ENCODE data around the gene PCDHA9.
"Not testable (repeated sequence)": the region's sequence is repeated elsewhere in the genome, so short reads cannot be mapped to it uniquely, and the experiment has no call there.

Gene PCDHA9

DNA sequence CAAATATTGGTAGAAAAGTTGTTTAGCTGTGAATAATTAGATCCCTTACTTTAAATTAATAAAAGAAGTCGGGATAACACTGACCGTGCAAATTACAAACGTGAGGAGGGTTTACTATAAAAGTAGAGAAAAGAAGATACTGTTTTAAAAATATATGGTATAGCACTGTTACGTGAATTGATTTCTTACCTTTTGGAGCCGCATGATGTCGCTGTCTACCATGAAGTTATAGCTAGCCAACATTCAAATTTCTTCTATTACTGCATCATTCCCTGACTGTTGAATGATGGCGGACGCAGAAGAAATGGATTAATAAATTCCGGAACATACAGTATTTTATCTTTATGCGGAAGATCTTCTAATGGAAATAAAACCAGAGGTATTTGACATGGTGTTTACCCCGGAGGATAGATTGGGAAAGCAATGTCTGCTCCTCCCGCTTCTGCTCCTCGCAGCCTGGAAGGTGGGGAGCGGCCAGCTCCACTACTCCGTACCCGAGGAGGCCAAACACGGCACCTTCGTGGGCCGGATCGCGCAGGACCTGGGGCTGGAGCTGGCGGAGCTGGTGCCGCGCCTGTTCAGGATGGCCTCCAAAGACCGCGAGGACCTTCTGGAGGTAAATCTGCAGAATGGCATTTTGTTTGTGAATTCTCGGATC lies 20.3 kb upstream of the PCDHA9 start, which contains the start of gene PCDHA6:
PCDHA6 (plus strand) TSS at position 257 of the 658 bp plus-strand sequence; CDS start at position 389, 132 bp downstream.
- no peak within 1 kb of the TSS for H3K4me3 ChIP-seq (ENCODE audit: low read length)
- H3K36me3 ChIP-seq (ENCODE audit: control insufficient read depth, low read length), result no peaks in the 10 kb centered on the region
- no peaks in the 10 kb centered on the region for H3K9me2 ChIP-seq (replicated peaks; ENCODE audit: control insufficient read depth, low read length)
- no peaks in the 10 kb centered on the region for H3K4me1 ChIP-seq (ENCODE audit: control insufficient read depth, low read length)
- no peaks in the 10 kb centered on the region for H3K9me3 ChIP-seq (ENCODE audit: control insufficient read depth, insufficient read depth, low read length)
- H3K4me2 ChIP-seq (ENCODE audit: low read length), result no peak within 1 kb of the TSS
- no peaks in the 10 kb centered on the region for H3F3A ChIP-seq (ENCODE audit: control insufficient read depth, insufficient read depth)
- H3K27ac ChIP-seq (ENCODE audit: low read depth, low read length), result no peak within 1 kb of the TSS
- TF ChIP-seq EZH2phosphoT487 (IDR thresholded peaks at IDR 0.05; ENCODE audit: borderline replicate concordance, low read length), result no peak
- TF ChIP-seq, protein P1, sequence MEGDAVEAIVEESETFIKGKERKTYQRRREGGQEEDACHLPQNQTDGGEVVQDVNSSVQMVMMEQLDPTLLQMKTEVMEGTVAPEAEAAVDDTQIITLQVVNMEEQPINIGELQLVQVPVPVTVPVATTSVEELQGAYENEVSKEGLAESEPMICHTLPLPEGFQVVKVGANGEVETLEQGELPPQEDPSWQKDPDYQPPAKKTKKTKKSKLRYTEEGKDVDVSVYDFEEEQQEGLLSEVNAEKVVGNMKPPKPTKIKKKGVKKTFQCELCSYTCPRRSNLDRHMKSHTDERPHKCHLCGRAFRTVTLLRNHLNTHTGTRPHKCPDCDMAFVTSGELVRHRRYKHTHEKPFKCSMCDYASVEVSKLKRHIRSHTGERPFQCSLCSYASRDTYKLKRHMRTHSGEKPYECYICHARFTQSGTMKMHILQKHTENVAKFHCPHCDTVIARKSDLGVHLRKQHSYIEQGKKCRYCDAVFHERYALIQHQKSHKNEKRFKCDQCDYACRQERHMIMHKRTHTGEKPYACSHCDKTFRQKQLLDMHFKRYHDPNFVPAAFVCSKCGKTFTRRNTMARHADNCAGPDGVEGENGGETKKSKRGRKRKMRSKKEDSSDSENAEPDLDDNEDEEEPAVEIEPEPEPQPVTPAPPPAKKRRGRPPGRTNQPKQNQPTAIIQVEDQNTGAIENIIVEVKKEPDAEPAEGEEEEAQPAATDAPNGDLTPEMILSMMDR (IDR thresholded peaks at IDR 0.05; ENCODE audit: low read depth, low read length, poor library complexity, severe bottlenecking), result no peak
- H3K27me3 ChIP-seq (ENCODE audit: control insufficient read depth, low read length), result no peaks in the 10 kb centered on the region
- no peaks in the 10 kb centered on the region for H3K79me2 ChIP-seq (ENCODE audit: control insufficient read depth, low read length)
- H4K20me1 ChIP-seq (ENCODE audit: control insufficient read depth, insufficient read depth, low read depth, low read length), result no peaks in the 10 kb centered on the region

GRCh38 chr5:140828362-140828737 lies 19.8 kb upstream of the PCDHA9 start:
- H3K27me3 ChIP-seq (ENCODE audit: control insufficient read depth, low read length), result no peaks in the 10 kb centered on the region
- TF ChIP-seq EZH2phosphoT487 (IDR thresholded peaks at IDR 0.05; ENCODE audit: borderline replicate concordance, low read length), result no peak
- TF ChIP-seq, protein P1 (IDR thresholded peaks at IDR 0.05; ENCODE audit: low read depth, low read length, poor library complexity, severe bottlenecking), result no peak
- H3K4me2 ChIP-seq (ENCODE audit: low read length), result no peak overlapping the region
- H3F3A ChIP-seq (ENCODE audit: control insufficient read depth, insufficient read depth), result no peaks in the 10 kb centered on the region
- no peaks in the 10 kb centered on the region for H3K4me1 ChIP-seq (ENCODE audit: control insufficient read depth, low read length)
- no peaks in the 10 kb centered on the region for H3K79me2 ChIP-seq (ENCODE audit: control insufficient read depth, low read length)
- H3K9me2 ChIP-seq (replicated peaks; ENCODE audit: control insufficient read depth, low read length), result no peaks in the 10 kb centered on the region
- no peak overlapping the region for H3K4me3 ChIP-seq (ENCODE audit: low read length)
- H3K27ac ChIP-seq (ENCODE audit: low read depth, low read length), result no peak overlapping the region
- H3K9me3 ChIP-seq (ENCODE audit: control insufficient read depth, insufficient read depth, low read length), result no peaks in the 10 kb centered on the region
- no peaks in the 10 kb centered on the region for H3K36me3 ChIP-seq (ENCODE audit: control insufficient read depth, low read length)
- H4K20me1 ChIP-seq (ENCODE audit: control insufficient read depth, insufficient read depth, low read depth, low read length), result no peaks in the 10 kb centered on the region

- not testable (repeated sequence) for H3K4me2 ChIP-seq (ENCODE audit: low read length); H3K79me2 ChIP-seq (ENCODE audit: control insufficient read depth, low read length); H3K4me3 ChIP-seq (ENCODE audit: low read length); H3K27me3 ChIP-seq (ENCODE audit: control insufficient read depth, low read length); H3K9me2 ChIP-seq (replicated peaks; ENCODE audit: control insufficient read depth, low read length); H4K20me1 ChIP-seq (ENCODE audit: control insufficient read depth, insufficient read depth, low read depth, low read length); H3K27ac ChIP-seq (ENCODE audit: low read depth, low read length); H3K36me3 ChIP-seq (ENCODE audit: control insufficient read depth, low read length); H3F3A ChIP-seq (ENCODE audit: control insufficient read depth, insufficient read depth); H3K4me1 ChIP-seq (ENCODE audit: control insufficient read depth, low read length); H3K9me3 ChIP-seq (ENCODE audit: control insufficient read depth, insufficient read depth, low read length)
Measured at GRCh38 chr5:140829511-140830501, 18.4 kb upstream of the PCDHA9 start.

GRCh38 chr5:140833993-140834392 lies 14.2 kb upstream of the PCDHA9 start, which contains the start of gene PCDHA7:
Gene PCDHA7 (plus strand): TSS chr5:140834269. CDS start chr5:140834384, 115 bp downstream.
- no peaks in the 10 kb centered on the region for H3K79me2 ChIP-seq (ENCODE audit: control insufficient read depth, low read length)
- no peak within 1 kb of the TSS for H3K27ac ChIP-seq (ENCODE audit: low read depth, low read length)
- H3K36me3 ChIP-seq (ENCODE audit: control insufficient read depth, low read length), result no peaks in the 10 kb centered on the region
- no peak within 1 kb of the TSS for H3K4me3 ChIP-seq (ENCODE audit: low read length)
- no peaks in the 10 kb centered on the region for H3F3A ChIP-seq (ENCODE audit: control insufficient read depth, insufficient read depth)
- TF ChIP-seq, protein P1 (IDR thresholded peaks at IDR 0.05; ENCODE audit: low read depth, low read length, poor library complexity, severe bottlenecking), result no peak
- TF ChIP-seq EZH2phosphoT487 (IDR thresholded peaks at IDR 0.05; ENCODE audit: borderline replicate concordance, low read length), result no peak
- H3K9me2 ChIP-seq (replicated peaks; ENCODE audit: control insufficient read depth, low read length), result no peaks in the 10 kb centered on the region
- no peak within 1 kb of the TSS for H3K4me2 ChIP-seq (ENCODE audit: low read length)
- no peaks in the 10 kb centered on the region for H3K4me1 ChIP-seq (ENCODE audit: control insufficient read depth, low read length)
- H4K20me1 ChIP-seq (ENCODE audit: control insufficient read depth, insufficient read depth, low read depth, low read length), result no peaks in the 10 kb centered on the region
- H3K27me3 ChIP-seq (ENCODE audit: control insufficient read depth, low read length), result no peaks in the 10 kb centered on the region
- no peaks in the 10 kb centered on the region for H3K9me3 ChIP-seq (ENCODE audit: control insufficient read depth, insufficient read depth, low read length)

DNA sequence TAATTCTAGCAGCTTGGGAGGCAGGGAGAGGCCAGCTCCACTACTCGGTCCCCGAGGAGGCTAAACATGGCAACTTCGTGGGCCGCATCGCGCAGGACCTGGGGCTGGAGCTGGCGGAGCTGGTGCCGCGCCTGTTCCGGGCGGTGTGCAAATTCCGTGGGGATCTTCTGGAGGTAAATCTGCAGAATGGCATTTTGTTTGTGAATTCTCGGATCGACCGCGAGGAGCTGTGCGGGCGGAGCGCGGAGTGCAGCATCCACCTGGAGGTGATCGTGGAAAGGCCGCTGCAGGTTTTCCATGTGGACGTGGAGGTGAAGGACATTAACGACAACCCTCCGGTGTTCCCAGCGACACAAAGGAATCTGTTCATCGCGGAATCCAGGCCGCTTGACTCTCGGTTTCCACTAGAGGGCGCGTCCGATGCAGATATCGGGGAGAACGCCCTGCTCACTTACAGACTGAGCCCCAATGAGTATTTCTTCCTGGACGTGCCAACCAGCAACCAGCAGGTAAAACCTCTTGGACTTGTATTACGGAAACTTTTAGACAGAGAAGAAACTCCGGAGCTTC lies 13.7 kb upstream of the PCDHA9 start:
- H3K27me3 ChIP-seq (ENCODE audit: control insufficient read depth, low read length); H3K4me3 ChIP-seq (ENCODE audit: low read length); H3K4me2 ChIP-seq (ENCODE audit: low read length); H3K79me2 ChIP-seq (ENCODE audit: control insufficient read depth, low read length); H3F3A ChIP-seq (ENCODE audit: control insufficient read depth, insufficient read depth); H3K9me2 ChIP-seq (replicated peaks; ENCODE audit: control insufficient read depth, low read length); H4K20me1 ChIP-seq (ENCODE audit: control insufficient read depth, insufficient read depth, low read depth, low read length); H3K27ac ChIP-seq (ENCODE audit: low read depth, low read length); H3K9me3 ChIP-seq (ENCODE audit: control insufficient read depth, insufficient read depth, low read length); H3K4me1 ChIP-seq (ENCODE audit: control insufficient read depth, low read length); H3K36me3 ChIP-seq (ENCODE audit: control insufficient read depth, low read length): not testable (repeated sequence)

Data from DOHH2 (cell line).